A549 (cell line): Measurements from ENCODE around the gene ZSCAN20. TPM values are rescaled to one million over a fixed set of nuclear protein-coding genes. Genes with fewer than 3 reads are reported as not detected.

ENCODE experiments used
- ATAC-seq, 2 experiments: fragments of 200-7000 bp in 1 of 2; fragments of >200 bp in 1 of 2; cut with Nextera tagmentation in 1 of 2; cut with Tn5 transposase in 1 of 2; 3 replicates each; pipeline versions ENCODE4 v1.8.0 to v1.9.1; 2018 to 2020; ENCODE audit warnings: mild to moderate bottlenecking in 1 of 2, moderate library complexity in 1 of 2
- CTCF ChIA-PET: fragments of 300-600 bp; sonication (Branson Sonifier 250); formaldehyde crosslinking; extraction: SDS; loops from one replicate; lab custom pipeline; 2021; ENCODE audit warnings: antibody characterized with exemption, inconsistent platforms; lab: Yijun Ruan, JAX
- POLR2A ChIA-PET: fragments of 350-600 bp; formaldehyde crosslinking; extraction: SDS; loops from one replicate; lab custom pipeline; 2021; ENCODE audit warnings: antibody characterized with exemption, inconsistent platforms; lab: Yijun Ruan, JAX
- DNase-seq, 2 experiments: peaks; one replicate each; pipeline versions ENCODE4 v3.0.0 to v3.0.0-alpha.2; 2011 to 2016; ENCODE audit warnings: low read depth in 1 of 2, low spot score in 1 of 2
- FAIRE-seq: peaks from 2 replicates; lab custom pipeline; 2011; peaks lifted over from hg19 to GRCh38; lab: Jason Lieb, UNC
- H3K27ac ChIP-seq, 2 experiments: fragments of >200 bp; sonication (Bioruptor Twin); formaldehyde crosslinking; 3 replicates each; pipeline ENCODE4 v1.5.1; 2016 to 2017
- H3K4me1 ChIP-seq: fragments of >200 bp; sonication (Bioruptor Twin); formaldehyde crosslinking; 3 replicates; pipeline ENCODE4 v1.6.1; 2016
- H3K4me2 ChIP-seq: fragments of >200 bp; sonication (Bioruptor Twin); formaldehyde crosslinking; 3 replicates; pipeline ENCODE4 v1.6.1; 2016
- H3K4me3 ChIP-seq: fragments of >200 bp; sonication (Bioruptor Twin); formaldehyde crosslinking; 3 replicates; pipeline ENCODE4 v1.5.1; 2016
- H3K9me3 ChIP-seq: fragments of >200 bp; sonication (Bioruptor Twin); formaldehyde crosslinking; 3 replicates; pipeline ENCODE4 v1.6.1; 2016
- ATOH8 ChIP-seq: fragments of 250-450 bp; sonication (Bioruptor Pico); IDR thresholded peaks from 2 replicates; pipeline ENCODE4 v1.5.0; 2020; ENCODE audit warnings: low read depth, mild to moderate bottlenecking, moderate library complexity
- CBX2 ChIP-seq: fragments of 200-600 bp; sonication (generic); IDR thresholded peaks from 2 replicates; pipeline ENCODE4 v1.6.1; 2016; ENCODE audit warnings: low read depth, mild to moderate bottlenecking, borderline replicate concordance
- CBX8 ChIP-seq: fragments of 200-600 bp; sonication (generic); IDR thresholded peaks from 2 replicates; pipeline ENCODE4 v1.6.1; 2016
- CEBPB ChIP-seq, 2 experiments: fragments of >200 bp in 1 of 2; sonication (Bioruptor Twin) in 1 of 2; formaldehyde crosslinking in 1 of 2; IDR thresholded peaks; 2 replicates each; pipeline ENCODE4 v1.6.1; 2012 to 2016
- CHD4 ChIP-seq: fragments of 200-600 bp; sonication (generic); IDR thresholded peaks from 2 replicates; pipeline ENCODE4 v1.6.1; 2016; ENCODE audit warnings: antibody characterized with exemption, mild to moderate bottlenecking, borderline replicate concordance
- CTCF ChIP-seq: fragments of >200 bp; sonication (Bioruptor Twin); formaldehyde crosslinking; IDR thresholded peaks from 3 replicates; pipeline ENCODE4 v1.5.1; 2016
- EHF ChIP-seq: fragments of 250-450 bp; sonication (Bioruptor Pico); IDR thresholded peaks from 2 replicates; pipeline ENCODE4 v1.5.0; 2020; ENCODE audit warnings: mild to moderate bottlenecking
- EHMT2 ChIP-seq: fragments of 200-600 bp; sonication (generic); IDR thresholded peaks from 2 replicates; pipeline ENCODE4 v1.6.1; 2016; ENCODE audit warnings: antibody characterized with exemption, low read depth, mild to moderate bottlenecking, moderate library complexity
- ELK1 ChIP-seq: fragments of 150-350 bp; IDR thresholded peaks from 2 replicates; pipeline ENCODE4 v1.6.1; 2014; ENCODE audit warnings: low read depth, mild to moderate bottlenecking, low read length
- ESRRA ChIP-seq: fragments of 150-350 bp; IDR thresholded peaks from 2 replicates; pipeline ENCODE4 v1.6.1; 2014; ENCODE audit warnings: mild to moderate bottlenecking, low read length, borderline replicate concordance
- HES2 ChIP-seq: fragments of >200 bp; sonication (Bioruptor Twin); formaldehyde crosslinking; IDR thresholded peaks from 2 replicates; pipeline ENCODE4 v1.6.1; 2016
- HMGXB4 ChIP-seq: fragments of 250-450 bp; sonication (Bioruptor Pico); IDR thresholded peaks from 2 replicates; pipeline ENCODE4 v1.5.0; 2021; ENCODE audit warnings: mild to moderate bottlenecking, moderate library complexity, borderline replicate concordance
- HOXA7 ChIP-seq: fragments of 250-450 bp; sonication (Bioruptor Pico); IDR thresholded peaks from 2 replicates; pipeline ENCODE4 v1.5.0; 2020; ENCODE audit warnings: mild to moderate bottlenecking, moderate library complexity
- HOXB5 ChIP-seq: fragments of 250-450 bp; sonication (Bioruptor Pico); IDR thresholded peaks from 2 replicates; pipeline ENCODE4 v1.5.0; 2020; ENCODE audit warnings: mild to moderate bottlenecking, moderate library complexity
- KDM1A ChIP-seq: fragments of 200-600 bp; sonication (generic); IDR thresholded peaks from 2 replicates; pipeline ENCODE4 v1.6.1; 2016; ENCODE audit warnings: low read depth, mild to moderate bottlenecking
- KDM5A ChIP-seq: fragments of 200-600 bp; sonication (generic); IDR thresholded peaks from 2 replicates; pipeline ENCODE4 v1.6.1; 2016; ENCODE audit warnings: antibody characterized with exemption, mild to moderate bottlenecking
- MAFK ChIP-seq: fragments of 450-650 bp; IDR thresholded peaks from 2 replicates; pipeline ENCODE4 v1.6.1; 2014; ENCODE audit not compliant: partially characterized antibody
- MAX ChIP-seq: IDR thresholded peaks from 2 replicates; pipeline ENCODE4 v1.6.1; 2012
- MAZ ChIP-seq: fragments of 150-350 bp; IDR thresholded peaks from 2 replicates; pipeline ENCODE4 v1.6.1; 2014; ENCODE audit warnings: antibody characterized with exemption, low read depth, low read length, borderline replicate concordance
- NFE2L2 ChIP-seq: fragments of 150-350 bp; conservative IDR thresholded peaks from 2 replicates; pipeline ENCODE4 v1.6.1; 2014; ENCODE audit warnings: low read length
- NR3C1 ChIP-seq: fragments of >200 bp; sonication (Bioruptor Twin); formaldehyde crosslinking; IDR thresholded peaks from 3 replicates; pipeline ENCODE4 v1.6.1; 2017
- RARB ChIP-seq: fragments of 250-450 bp; sonication (Bioruptor Pico); IDR thresholded peaks from 2 replicates; pipeline ENCODE4 v1.8.0; 2021; ENCODE audit warnings: mild to moderate bottlenecking, moderate library complexity
- RNF2 ChIP-seq: fragments of 200-600 bp; sonication (generic); IDR thresholded peaks from 2 replicates; pipeline ENCODE4 v1.6.1; 2016; ENCODE audit warnings: low read depth, mild to moderate bottlenecking, antibody characterized with exemption, moderate library complexity, borderline replicate concordance
- SMC3 ChIP-seq: fragments of >200 bp; sonication (Bioruptor Twin); formaldehyde crosslinking; IDR thresholded peaks from 3 replicates; pipeline ENCODE4 v1.6.1; 2018; ENCODE audit warnings: inconsistent platforms
- TP53 ChIP-seq: fragments of 250-450 bp; sonication (Bioruptor Pico); IDR thresholded peaks from 2 replicates; pipeline ENCODE4 v1.5.0; 2021; ENCODE audit warnings: mild to moderate bottlenecking, moderate library complexity
- ZC3H11A ChIP-seq: fragments of 450-650 bp; IDR thresholded peaks from 2 replicates; pipeline ENCODE4 v1.6.1; 2014; ENCODE audit warnings: antibody characterized with exemption, mild to moderate bottlenecking
- ZFP36 ChIP-seq: fragments of 450-650 bp; IDR thresholded peaks from 2 replicates; pipeline ENCODE4 v1.6.1; 2014; ENCODE audit warnings: borderline replicate concordance; ENCODE audit not compliant: partially characterized antibody
- ZNF302 ChIP-seq: fragments of 250-450 bp; sonication (Bioruptor Pico); IDR thresholded peaks from 2 replicates; pipeline ENCODE4 v1.9.0; 2021; ENCODE audit warnings: inconsistent platforms, mild to moderate bottlenecking, moderate library complexity
- WGBS: methylation state at CpG from one replicate; pipeline ENCODE4 v1.1.6; 2017; ENCODE audit errors: missing lambda C conversion rate; 5-methylcytosine and 5-hydroxymethylcytosine counted together
- polyA plus RNA-seq, 4 experiments: library from polyadenylated mRNA; depleted of rRNA in 3 of 4; stranded (reverse); fragments of >200 nt; fragmentation: RNase III in 1 of 4; extraction: RNeasy Plus Mini Kit Qiagen cat#74134 plus additional on column Dnase treatment in 1 of 4; gene quantifications; 2 replicates in 3 of 4; 3 replicates in 1 of 4; pipeline ENCODE4 v1.2.3, GENCODE V29; 2011 to 2017

Gene ZSCAN20
- polyA plus RNA-seq, 2 of the 4 experiments (the other 2 are of a cell fraction) = 1.3 to 1.9 TPM

- ChIA-PET POLR2A (interaction anchor here (0.6 kb wide), 1 partner anchor 667 kb away, joined by 3 read pairs; no protein-coding TSS in a partner anchor), CTCF (interaction anchor here (0.5 to 4.5 kb wide), 14 partner anchors 10 to 1028 kb away, joined by 3 to 28 read pairs (median 4); no protein-coding TSS in a partner anchor)
- FAIRE-seq = no peak
- no peak for TF ChIP-seq ZNF302
- TF ChIP-seq CTCF = no peak
- no peak for TF ChIP-seq CBX2
- no peak for TF ChIP-seq KDM1A
- no peak for TF ChIP-seq HES2
- no peak for TF ChIP-seq NFE2L2
- no peak for TF ChIP-seq EHMT2
- TF ChIP-seq MAX = no peak
- no peak for TF ChIP-seq HOXB5
- no peak for TF ChIP-seq CEBPB (IDR thresholded peaks at IDR 0.05)
- no peak for TF ChIP-seq SMC3
- no peak for TF ChIP-seq ESRRA
- no peak for TF ChIP-seq HMGXB4 (CRISPR knock-in tag)
- TF ChIP-seq RARB (CRISPR knock-in tag) = no peak
- TF ChIP-seq MAZ = no peak
- no peak for TF ChIP-seq HOXA7
- no peak for TF ChIP-seq TP53 (CRISPR knock-in tag)
- TF ChIP-seq CBX8 = no peak
- TF ChIP-seq ZFP36 = no peak
- TF ChIP-seq ZC3H11A = no peak
- Histone ChIP-seq H3K4me1 (no peaks in the 10 kb centered on the region), H3K4me3 (no peak overlapping the region), H3K9me3 (no peaks in the 10 kb centered on the region), H3K27ac (no peak overlapping the region), H3K4me2 (no peak overlapping the region)
- no peak for DNase-seq
- no peak for ATAC-seq
- WGBS = 51% methylated on average over 6 of the region's 6 CpGs
Observed at GRCh38 chr1:33456502-33456886, 16.0 kb upstream of the ZSCAN20 start.

- no peak for DNase-seq
- Histone ChIP-seq H3K4me1 (no peaks in the 10 kb centered on the region), H3K4me2 (no peak overlapping the region), H3K9me3 (no peaks in the 10 kb centered on the region), H3K4me3 (no peak overlapping the region), H3K27ac (no peak overlapping the region)
- no peak for ATAC-seq
- POLR2A ChIA-PET = no interaction called here
- FAIRE-seq = no peak
- WGBS = 50% methylated on average over 4 of the region's 4 CpGs
- CTCF ChIA-PET = interaction anchor here (1.0 to 5.4 kb wide), 5 partner anchors 11 to 164 kb away, joined by 3 to 37 read pairs (median 5); partner anchors contain the start of gene ZSCAN20
- TF ChIP-seq EHF (CRISPR knock-in tag) = no peak
- TF ChIP-seq CBX8 = no peak
- TF ChIP-seq NFE2L2 = no peak
- TF ChIP-seq CHD4 = no peak
- no peak for TF ChIP-seq ESRRA
- no peak for TF ChIP-seq ELK1
- TF ChIP-seq ATOH8 (CRISPR knock-in tag) = no peak
- TF ChIP-seq KDM5A = no peak
- TF ChIP-seq NR3C1 = no peak
- no peak for TF ChIP-seq RNF2
- TF ChIP-seq ZNF302 = no peak
- TF ChIP-seq CTCF = no peak
- TF ChIP-seq MAFK = no peak
- no peak for TF ChIP-seq ZFP36
- no peak for TF ChIP-seq HES2
Observed at GRCh38 chr1:33459691-33460090, 12.8 kb upstream of the ZSCAN20 start.
